ENCODE measurements around the gene OR1D5. TPM values are rescaled to one million over a fixed set of nuclear protein-coding genes. Genes with fewer than 3 reads are reported as not detected.

Gene OR1D5
- total RNA-seq, 1 donor from 2014 or later, result not detected

DNA sequence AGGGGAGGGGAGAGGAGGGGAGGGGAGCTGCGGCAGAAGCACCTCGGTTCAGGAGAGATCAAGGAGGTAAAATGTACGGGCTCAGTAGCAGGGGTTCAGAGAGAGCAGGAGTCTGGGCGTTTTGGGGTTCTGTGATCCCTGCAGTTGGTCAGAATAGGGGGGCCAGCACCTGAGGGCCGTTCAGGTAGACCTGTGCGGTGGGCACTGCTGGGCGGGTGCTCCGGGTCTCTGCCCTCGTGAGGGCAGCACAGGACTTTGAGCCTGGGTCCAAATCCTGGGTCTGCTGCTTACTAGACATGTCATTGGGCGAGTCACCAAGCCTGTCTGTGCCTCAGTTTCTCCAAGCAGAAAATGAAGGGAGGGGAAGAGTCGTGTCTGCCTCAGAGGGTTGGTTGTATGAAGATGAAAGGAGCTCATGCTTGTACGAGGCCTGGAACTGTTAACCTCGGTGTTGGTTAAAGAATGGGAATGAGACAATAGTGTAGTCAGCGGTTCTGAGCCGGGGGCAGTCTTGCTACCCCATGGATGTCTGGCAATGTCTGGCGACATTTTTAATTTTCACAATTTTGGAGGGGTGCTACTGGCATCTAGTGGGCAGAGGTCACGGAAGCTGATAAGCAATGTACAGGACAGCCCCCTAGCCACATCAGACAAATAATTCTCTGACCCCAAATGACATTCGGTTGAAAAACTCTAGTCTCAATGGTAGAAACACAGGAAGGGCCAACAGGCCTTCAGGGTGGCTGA lies 35.4 kb downstream of the OR1D5 start:
- TF ChIP-seq, protein P1, sequence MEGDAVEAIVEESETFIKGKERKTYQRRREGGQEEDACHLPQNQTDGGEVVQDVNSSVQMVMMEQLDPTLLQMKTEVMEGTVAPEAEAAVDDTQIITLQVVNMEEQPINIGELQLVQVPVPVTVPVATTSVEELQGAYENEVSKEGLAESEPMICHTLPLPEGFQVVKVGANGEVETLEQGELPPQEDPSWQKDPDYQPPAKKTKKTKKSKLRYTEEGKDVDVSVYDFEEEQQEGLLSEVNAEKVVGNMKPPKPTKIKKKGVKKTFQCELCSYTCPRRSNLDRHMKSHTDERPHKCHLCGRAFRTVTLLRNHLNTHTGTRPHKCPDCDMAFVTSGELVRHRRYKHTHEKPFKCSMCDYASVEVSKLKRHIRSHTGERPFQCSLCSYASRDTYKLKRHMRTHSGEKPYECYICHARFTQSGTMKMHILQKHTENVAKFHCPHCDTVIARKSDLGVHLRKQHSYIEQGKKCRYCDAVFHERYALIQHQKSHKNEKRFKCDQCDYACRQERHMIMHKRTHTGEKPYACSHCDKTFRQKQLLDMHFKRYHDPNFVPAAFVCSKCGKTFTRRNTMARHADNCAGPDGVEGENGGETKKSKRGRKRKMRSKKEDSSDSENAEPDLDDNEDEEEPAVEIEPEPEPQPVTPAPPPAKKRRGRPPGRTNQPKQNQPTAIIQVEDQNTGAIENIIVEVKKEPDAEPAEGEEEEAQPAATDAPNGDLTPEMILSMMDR (IDR thresholded peaks at IDR 0.05; ENCODE audit: insufficient read depth, low read length, severe bottlenecking), result no peak
- no peaks in the 10 kb centered on the region for H3K27me3 ChIP-seq (ENCODE audit: control insufficient read depth, insufficient read depth, low read length)
- no peak overlapping the region for H3K4me3 ChIP-seq (ENCODE audit: low read depth, low read length)
- DNase-seq (ENCODE audit: low read depth) (no peak), FAIRE-seq (no peak)
- H3K36me3 ChIP-seq (ENCODE audit: control insufficient read depth, insufficient read depth, low read length), result peaks cover 6% of the 10 kb centered on the region

DNA sequence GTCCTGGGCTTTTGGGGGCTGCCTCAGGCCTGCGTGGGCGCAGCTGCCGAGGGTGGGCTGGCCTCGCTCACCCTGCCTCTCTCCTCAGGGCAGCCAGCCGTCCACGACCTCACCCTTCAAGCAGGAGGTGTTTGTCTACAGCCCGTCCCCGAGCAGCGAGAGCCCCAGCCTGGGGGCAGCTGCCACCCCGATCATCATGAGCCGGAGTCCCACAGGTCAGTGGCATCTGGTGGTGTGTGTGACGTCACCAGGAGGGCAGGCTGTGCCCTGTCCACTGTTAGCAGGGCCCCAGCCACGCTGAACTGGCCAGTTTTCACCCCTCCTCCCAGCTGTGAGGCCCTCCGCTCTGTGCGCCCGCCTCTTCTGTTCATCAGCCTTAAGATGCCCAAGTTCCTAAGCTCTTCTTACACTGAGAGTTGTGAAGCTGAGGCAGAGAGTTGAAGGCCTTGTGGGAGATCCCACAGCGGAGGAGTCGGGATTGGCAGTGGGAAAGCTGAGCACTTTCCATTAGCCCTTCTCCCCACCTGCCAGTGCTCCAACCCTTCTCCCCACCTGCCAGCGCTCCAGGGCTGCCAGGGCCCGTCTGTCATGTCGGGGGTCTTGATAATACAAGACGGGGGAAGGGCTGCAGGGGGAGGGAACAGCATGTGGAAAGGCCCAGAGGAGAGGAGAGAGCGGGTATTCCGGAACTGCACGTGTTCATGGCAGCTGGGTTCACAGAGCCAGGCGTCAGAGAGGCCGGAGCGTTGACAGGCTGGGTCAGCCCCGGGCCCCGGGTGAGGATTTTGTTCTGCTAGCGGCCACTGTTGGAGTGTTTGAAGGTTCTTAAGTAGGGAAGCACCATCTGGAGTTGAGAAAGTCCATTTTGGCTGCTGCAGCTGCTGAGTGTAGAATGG lies 36.3 kb downstream of the OR1D5 start:
- TF ChIP-seq, protein P1 (IDR thresholded peaks at IDR 0.05; ENCODE audit: insufficient read depth, low read length, severe bottlenecking), result no peak
- H3K4me3 ChIP-seq (ENCODE audit: low read depth, low read length), result no peak overlapping the region
- peaks cover 6% of the 10 kb centered on the region for H3K36me3 ChIP-seq (ENCODE audit: control insufficient read depth, insufficient read depth, low read length)
- FAIRE-seq (no peak), DNase-seq (ENCODE audit: low read depth) (no peak)
- H3K27me3 ChIP-seq (ENCODE audit: control insufficient read depth, insufficient read depth, low read length), result no peaks in the 10 kb centered on the region

DNA sequence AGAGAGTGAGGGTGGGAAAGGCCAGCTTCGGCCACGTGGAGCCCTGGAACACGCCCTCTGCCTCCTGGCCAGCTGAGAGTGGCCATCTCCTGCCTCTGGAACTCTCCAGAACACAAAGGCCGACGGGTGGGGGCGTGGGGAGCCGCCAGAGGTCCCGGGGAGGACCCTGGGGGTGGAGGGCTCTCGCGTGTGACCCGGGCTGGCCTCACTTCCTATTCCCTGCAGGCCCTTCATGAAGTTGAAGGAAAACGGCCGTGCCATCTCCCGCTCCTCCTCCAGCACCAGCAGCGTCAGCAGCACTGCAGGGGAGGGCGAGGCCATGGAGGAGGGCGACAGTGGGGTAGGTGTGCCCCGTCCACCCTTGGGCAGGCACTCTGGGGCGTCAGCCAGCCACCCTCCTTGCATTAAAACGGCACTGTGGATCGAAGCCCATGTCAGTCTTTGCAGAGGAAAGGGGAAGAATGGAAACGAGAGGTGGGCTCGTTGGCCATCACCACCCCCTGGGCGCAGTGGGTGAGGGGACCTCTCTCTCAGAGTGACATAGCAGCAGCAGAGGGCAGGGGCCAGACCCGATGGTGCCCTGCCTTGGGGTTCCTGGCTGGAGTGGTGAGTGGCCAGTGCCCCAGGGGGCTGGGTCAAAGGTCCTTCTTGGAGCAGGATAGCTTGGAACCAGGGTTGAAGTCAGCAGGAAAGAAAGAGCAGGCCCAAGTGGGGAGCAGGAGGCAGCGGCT lies 37.1 kb downstream of the OR1D5 start:
- TF ChIP-seq, protein P1 (IDR thresholded peaks at IDR 0.05; ENCODE audit: insufficient read depth, low read length, severe bottlenecking), result no peak
- DNase-seq (ENCODE audit: low read depth), result no peak
- H3K4me3 ChIP-seq (ENCODE audit: low read depth, low read length), result no peak overlapping the region
- peaks cover 8% of the 10 kb centered on the region for H3K36me3 ChIP-seq (ENCODE audit: control insufficient read depth, insufficient read depth, low read length)
- no peak for FAIRE-seq
- no peaks in the 10 kb centered on the region for H3K27me3 ChIP-seq (ENCODE audit: control insufficient read depth, insufficient read depth, low read length)

DNA sequence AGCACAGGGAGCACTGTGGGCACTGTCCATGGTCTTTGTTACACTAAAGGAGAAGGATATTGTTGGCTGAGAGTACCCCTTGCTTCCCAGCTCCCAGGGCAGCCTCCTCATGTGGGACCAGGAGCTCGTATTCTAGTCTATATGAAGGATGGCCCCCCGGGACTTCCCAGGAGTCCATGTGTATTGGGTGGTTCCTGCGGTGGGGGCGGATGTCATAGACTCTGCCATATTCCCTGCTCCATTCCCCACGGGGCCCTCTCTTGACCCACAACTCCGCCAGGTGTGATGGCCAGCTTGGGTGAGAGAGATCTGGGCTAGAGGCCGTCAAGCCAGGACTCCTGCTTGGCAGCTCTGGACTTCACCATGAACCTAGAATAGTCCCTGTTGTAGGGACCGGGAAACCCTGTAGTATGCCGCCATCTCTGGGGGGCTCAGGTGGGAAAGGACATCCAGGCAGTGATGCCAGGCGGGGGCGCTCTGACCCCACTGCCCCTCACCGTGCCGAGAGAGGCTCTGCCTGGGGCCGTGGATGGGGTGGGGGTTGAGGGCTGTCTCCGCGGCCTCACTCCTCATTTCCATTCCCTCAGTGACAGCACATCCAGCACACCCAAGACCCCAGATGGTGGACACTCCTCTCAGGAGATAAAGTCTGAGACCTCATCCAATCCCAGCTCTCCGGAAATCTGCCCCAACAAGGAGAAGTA lies 37.8 kb downstream of the OR1D5 start:
- TF ChIP-seq, protein P1 (IDR thresholded peaks at IDR 0.05; ENCODE audit: insufficient read depth, low read length, severe bottlenecking), result no peak
- Histone ChIP-seq H3K36me3 (ENCODE audit: control insufficient read depth, insufficient read depth, low read length) (peaks cover 6% of the 10 kb centered on the region), H3K27me3 (ENCODE audit: control insufficient read depth, insufficient read depth, low read length) (no peaks in the 10 kb centered on the region), H3K4me3 (ENCODE audit: low read depth, low read length) (no peak overlapping the region)
- FAIRE-seq (no peak), DNase-seq (ENCODE audit: low read depth) (no peak)

DNA sequence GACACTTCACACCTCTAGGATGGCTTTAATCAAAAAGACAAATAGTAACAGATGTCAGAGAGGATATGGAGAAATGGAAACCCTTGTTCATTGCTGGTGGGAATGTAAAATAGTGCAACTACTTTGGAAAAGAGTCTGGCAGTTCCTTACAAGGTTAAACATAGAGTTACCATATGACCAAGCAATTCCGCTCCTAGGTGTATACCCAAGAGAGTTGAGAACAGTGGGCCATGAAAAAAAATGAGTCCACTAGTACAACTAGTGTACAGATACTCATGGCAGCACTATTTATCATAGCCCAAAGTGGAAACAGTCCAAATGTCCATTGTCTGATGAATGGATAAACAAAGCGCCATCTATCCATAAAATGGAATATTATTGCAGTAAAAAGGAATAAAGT lies 39.1 kb downstream of the OR1D5 start:
- FAIRE-seq (no peak), DNase-seq (ENCODE audit: low read depth) (no peak)
- TF ChIP-seq, protein P1 (IDR thresholded peaks at IDR 0.05; ENCODE audit: insufficient read depth, low read length, severe bottlenecking), result no peak
- no peaks in the 10 kb centered on the region for H3K27me3 ChIP-seq (ENCODE audit: control insufficient read depth, insufficient read depth, low read length)
- H3K4me3 ChIP-seq (ENCODE audit: low read depth, low read length), result no peak overlapping the region
- H3K36me3 ChIP-seq (ENCODE audit: control insufficient read depth, insufficient read depth, low read length), result peaks cover 7% of the 10 kb centered on the region
